Body of pancreas (tissue), 4 donors: Measurements from ENCODE around the gene PDAP1.

Experiments used
- POLR2A ChIP-seq, 3 donors: fragments of 450-650 bp; IDR thresholded peaks; one replicate each; pipeline ENCODE4 v1.6.1; 2016; ENCODE audit warnings: antibody characterized with exemption in 3 of 3, mild to moderate bottlenecking in 2 of 3
- TF ChIP-seq, protein P1 (sequence below), 7 experiments: fragments of 450-650 bp in 4 of 7; fragments of 200-600 bp in 3 of 7; sonication (generic) in 3 of 7; IDR thresholded peaks; one replicate each; pipeline ENCODE4 v1.5.1; 2016 to 2019; ENCODE audit warnings: antibody characterized with exemption in 7 of 7

DNA sequence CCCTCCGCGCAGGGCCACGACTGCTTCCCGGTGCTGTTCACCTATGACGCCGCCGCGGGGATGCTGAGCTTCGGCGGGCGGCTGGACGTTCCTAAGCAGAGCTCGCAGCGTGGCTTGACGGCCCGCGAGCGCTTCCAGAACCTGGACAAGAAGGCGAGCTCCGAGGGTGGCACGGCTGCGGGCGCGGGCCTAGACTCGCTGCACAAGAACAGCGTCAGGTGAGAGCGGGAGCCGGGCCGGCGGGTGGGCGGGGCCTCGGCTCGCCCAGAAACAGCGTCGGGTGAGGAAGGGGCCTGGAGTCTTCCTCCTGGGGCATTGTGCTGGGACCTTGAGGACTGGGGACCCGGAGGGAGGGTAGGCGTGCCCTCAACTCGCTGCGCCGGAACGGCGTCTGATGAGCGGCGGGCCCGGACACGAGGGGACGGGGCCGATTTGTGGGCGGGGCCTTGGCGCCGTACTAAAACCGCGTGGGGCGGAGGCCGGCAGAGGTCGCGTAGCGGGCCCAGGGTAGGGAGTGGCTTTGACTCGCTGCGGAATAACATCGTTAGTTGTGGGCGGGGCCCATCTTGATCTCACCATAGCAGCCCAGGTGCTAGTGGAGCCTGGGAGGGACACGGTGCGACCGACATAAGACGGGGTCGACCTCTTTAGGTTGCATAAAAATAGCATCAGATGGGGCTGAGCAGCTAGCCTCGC lies 15.6 kb downstream of the PDAP1 start:
- TF ChIP-seq, protein P1, sequence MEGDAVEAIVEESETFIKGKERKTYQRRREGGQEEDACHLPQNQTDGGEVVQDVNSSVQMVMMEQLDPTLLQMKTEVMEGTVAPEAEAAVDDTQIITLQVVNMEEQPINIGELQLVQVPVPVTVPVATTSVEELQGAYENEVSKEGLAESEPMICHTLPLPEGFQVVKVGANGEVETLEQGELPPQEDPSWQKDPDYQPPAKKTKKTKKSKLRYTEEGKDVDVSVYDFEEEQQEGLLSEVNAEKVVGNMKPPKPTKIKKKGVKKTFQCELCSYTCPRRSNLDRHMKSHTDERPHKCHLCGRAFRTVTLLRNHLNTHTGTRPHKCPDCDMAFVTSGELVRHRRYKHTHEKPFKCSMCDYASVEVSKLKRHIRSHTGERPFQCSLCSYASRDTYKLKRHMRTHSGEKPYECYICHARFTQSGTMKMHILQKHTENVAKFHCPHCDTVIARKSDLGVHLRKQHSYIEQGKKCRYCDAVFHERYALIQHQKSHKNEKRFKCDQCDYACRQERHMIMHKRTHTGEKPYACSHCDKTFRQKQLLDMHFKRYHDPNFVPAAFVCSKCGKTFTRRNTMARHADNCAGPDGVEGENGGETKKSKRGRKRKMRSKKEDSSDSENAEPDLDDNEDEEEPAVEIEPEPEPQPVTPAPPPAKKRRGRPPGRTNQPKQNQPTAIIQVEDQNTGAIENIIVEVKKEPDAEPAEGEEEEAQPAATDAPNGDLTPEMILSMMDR (IDR thresholded peaks at IDR 0.05): peak in 3 of 7 experiments; percentile 1 to 6 (median 5)
- peak in 2 of 3 donors; percentile 59 to 63 for TF ChIP-seq POLR2A (IDR thresholded peaks at IDR 0.05)
